Mucosa of descending colon (tissue), 3 donors: ENCODE measurements around the gene SMC1B. TPM values are rescaled to one million over a fixed set of nuclear protein-coding genes. Genes with fewer than 3 reads are reported as not detected.

Source experiments
- ATAC-seq: fragments of 200-7000 bp; cut with Tn5 transposase; one replicate; pipeline ENCODE4 v1.9.1; 2020; ENCODE audit warnings: mild to moderate bottlenecking, moderate library complexity
- DNase-seq, 3 donors: peaks; one replicate each; pipeline ENCODE4 v3.0.0-alpha.2; 2020
- H3K36me3 ChIP-seq: fragments of 200-600 bp; one replicate; pipeline ENCODE4 v1.8.0; 2021; ENCODE audit warnings: low read depth, mild to moderate bottlenecking
- H3K4me1 ChIP-seq: fragments of 200-600 bp; one replicate; pipeline ENCODE4 v1.8.0; 2021; ENCODE audit warnings: low read depth, mild to moderate bottlenecking
- H3K4me3 ChIP-seq: fragments of 200-600 bp; one replicate; pipeline ENCODE4 v1.8.0; 2021; ENCODE audit warnings: mild to moderate bottlenecking
- H3K9me3 ChIP-seq: fragments of 200-600 bp; one replicate; pipeline ENCODE4 v1.8.0; 2021; ENCODE audit warnings: mild to moderate bottlenecking
- CTCF ChIP-seq: fragments of 200-600 bp; IDR thresholded peaks from one replicate; pipeline ENCODE4 v1.8.0; 2022; ENCODE audit warnings: antibody characterized with exemption, mild to moderate bottlenecking
- intact Hi-C, 2 donors: fragments of 100-400 bp; cut with DNase I in 1 of 2; cut with micrococcal nuclease in 1 of 2; formaldehyde crosslinking; loops; one replicate each; pipeline versions ENCODE4 v1.11.0 to v1.11.1; 2022; cut with DNase I, micrococcal nuclease
- total RNA-seq, 3 donors: library from RNA; stranded (reverse); fragmentation: NEBNext Ultra II Directional in 2 of 3; extraction: Animal tissue kit (Norgen Biotek cat#: 25700) in 2 of 3; gene quantifications; one replicate each; pipeline versions ENCODE4 v1.2.1 to v1.2.4, GENCODE V29; 2021 to 2023
- donor health status: DM: no; HTN: no; CAD: no; lungs with moderate emphysema.
- donor health status: DM: no; HTN: no; CAD: no.
- donor health status: DM: no; HTN: yes; CAD: no.

SMC1B gene
- total RNA-seq, 3 donors from 2014 or later = not detected

GRCh38 chr22:45308957-45309421 is 104.4 kb downstream of the SMC1B start:
- no peaks in the 10 kb centered on the region for H3K9me3 ChIP-seq
- no peak for TF ChIP-seq CTCF
- peak overlapping the region; percentile 90 for H3K4me3 ChIP-seq
- peak; percentile 45 for ATAC-seq
- DNase-seq = peak; percentile 57 to 75 (median 64)
- H3K4me1 ChIP-seq = peaks cover 34% of the 10 kb centered on the region
- intact Hi-C loops = no loop called here
- H3K36me3 ChIP-seq = no peaks in the 10 kb centered on the region

DNA sequence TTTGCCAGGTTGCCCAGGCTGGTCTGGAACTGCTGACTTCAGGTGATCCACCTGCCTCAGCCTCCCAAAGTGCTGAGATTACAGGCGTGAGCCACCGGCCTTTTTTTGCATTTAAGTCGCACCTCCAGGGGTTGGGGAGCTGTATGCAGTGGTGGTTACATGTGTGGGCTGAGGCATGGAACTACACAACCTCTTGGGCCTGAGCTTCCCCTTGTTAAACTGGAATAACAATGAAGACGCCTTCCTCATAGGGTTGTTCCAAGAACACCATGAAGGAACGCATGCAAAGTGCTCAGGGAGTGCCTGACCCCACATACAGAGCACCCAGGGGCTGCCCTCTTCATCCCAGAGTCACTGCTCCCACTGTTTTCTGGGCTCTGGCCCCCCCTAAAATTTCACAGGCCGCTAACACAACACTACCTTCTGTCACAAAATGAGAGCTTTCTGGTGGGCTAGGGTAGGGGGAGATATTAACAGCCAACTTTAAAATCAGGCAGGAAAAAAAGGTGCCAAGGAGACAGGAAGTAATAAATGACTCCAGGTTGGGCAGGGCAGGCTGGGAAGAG is 104.9 kb downstream of the SMC1B start:
- no peak for DNase-seq
- no peak overlapping the region for H3K4me3 ChIP-seq
- TF ChIP-seq CTCF = no peak
- no peaks in the 10 kb centered on the region for H3K36me3 ChIP-seq
- H3K4me1 ChIP-seq = peaks cover 31% of the 10 kb centered on the region
- no peak for ATAC-seq
- intact Hi-C loops = no loop called here
- H3K9me3 ChIP-seq = no peaks in the 10 kb centered on the region

DNA sequence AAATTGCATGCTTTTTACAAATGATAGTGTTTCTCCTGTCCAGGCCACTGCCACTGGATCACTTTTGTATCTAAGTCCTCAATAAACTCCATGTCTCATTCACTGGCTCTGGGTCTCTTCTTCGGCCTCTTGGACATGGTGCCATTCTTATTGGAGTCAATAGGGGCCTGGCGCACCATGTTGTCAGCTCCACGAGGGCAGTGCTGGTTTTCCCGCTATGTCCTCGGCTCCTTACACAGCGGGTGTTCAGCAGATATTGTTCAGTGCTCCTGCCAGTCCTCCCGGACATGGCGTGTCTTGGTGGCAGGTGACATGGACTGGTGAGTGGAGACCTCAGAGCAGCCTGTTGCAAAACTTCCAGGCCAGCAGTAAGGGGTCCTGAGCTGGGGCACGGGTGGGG is 107.3 kb downstream of the SMC1B start:
- H3K4me1 ChIP-seq = peaks cover 28% of the 10 kb centered on the region
- ATAC-seq (no peak), DNase-seq (no peak)
- no peak for TF ChIP-seq CTCF
- intact Hi-C loops = no loop called here
- no peaks in the 10 kb centered on the region for H3K9me3 ChIP-seq
- H3K36me3 ChIP-seq = no peaks in the 10 kb centered on the region
- H3K4me3 ChIP-seq = no peak overlapping the region

DNA sequence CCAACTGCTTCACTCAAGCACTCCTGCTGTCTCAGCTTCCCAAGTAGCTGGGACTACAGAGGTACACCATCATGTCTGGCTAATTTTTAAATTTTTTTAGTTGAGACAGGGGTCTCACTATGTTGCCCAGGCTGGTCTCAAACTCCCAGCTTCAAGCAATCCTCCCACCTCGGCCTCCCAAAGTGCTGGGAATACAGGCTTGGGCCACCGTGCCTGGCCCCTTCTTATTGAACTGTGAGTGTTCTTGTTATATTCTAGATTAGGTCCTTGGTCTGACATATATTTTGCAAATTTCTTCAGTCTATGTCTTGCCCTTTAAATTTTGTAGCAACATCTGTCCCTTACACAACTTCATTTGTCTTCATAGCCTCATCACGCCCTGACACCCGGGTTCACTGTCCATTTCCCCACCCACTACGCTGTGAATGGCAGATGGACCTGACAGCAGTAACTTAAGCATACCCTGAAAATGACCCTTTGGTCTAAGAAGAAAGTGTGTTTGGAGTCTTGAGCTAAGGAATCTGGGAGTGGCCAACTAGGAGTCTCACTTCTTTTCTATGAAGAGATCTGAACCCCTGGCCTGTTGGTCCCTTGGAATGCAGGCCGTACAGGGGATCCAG is 107.8 kb downstream of the SMC1B start:
- no peak for TF ChIP-seq CTCF
- intact Hi-C loops = no loop called here
- Histone ChIP-seq H3K4me3 (no peak overlapping the region), H3K4me1 (peaks cover 22% of the 10 kb centered on the region), H3K36me3 (no peaks in the 10 kb centered on the region), H3K9me3 (no peaks in the 10 kb centered on the region)
- peak in 1 of 3 donors; percentile 61 for DNase-seq
- ATAC-seq = peak; percentile 4

GRCh38 chr22:45304971-45305370 is 108.4 kb downstream of the SMC1B start:
- TF ChIP-seq CTCF = no peak
- H3K4me3 ChIP-seq = no peak overlapping the region
- H3K36me3 ChIP-seq = no peaks in the 10 kb centered on the region
- no peaks in the 10 kb centered on the region for H3K9me3 ChIP-seq
- ATAC-seq (no peak), DNase-seq (no peak)
- intact Hi-C loops = no loop called here
- H3K4me1 ChIP-seq = peaks cover 20% of the 10 kb centered on the region
